ENCODE data around the gene FGD4.
A peak's percentile ranks its signal among the peaks of the same experiment; 100 is the strongest.

The FGD4 gene

GRCh38 chr12:32451816-32452215 lies 52.5 kb downstream of the FGD4 start:
- DNase-seq (ENCODE audit: low read depth, low spot score), result no peak
- no peak overlapping the region for H3K27ac ChIP-seq

- H3K27ac ChIP-seq, result peak overlapping the region; percentile 85
- no peak for DNase-seq (ENCODE audit: low read depth, low spot score)
Measured at GRCh38 chr12:32454075-32454474, 54.7 kb downstream of the FGD4 start.

- DNase-seq (ENCODE audit: low read depth, low spot score), result no peak
- H3K27ac ChIP-seq, result peak overlapping the region; percentile 85
Measured at GRCh38 chr12:32454866-32455265, 55.5 kb downstream of the FGD4 start.

GRCh38 chr12:32455607-32456071 lies 56.3 kb downstream of the FGD4 start:
- H3K27ac ChIP-seq, result peak overlapping the region; percentile 85

GRCh38 chr12:32457251-32458025 lies 58.1 kb downstream of the FGD4 start:
- no peak overlapping the region for H3K27ac ChIP-seq
- no peak for DNase-seq (ENCODE audit: low read depth, low spot score)

More at GRCh38 chr12:32455607-32456071, 56.3 kb downstream of the FGD4 start:
- no peak for DNase-seq (ENCODE audit: low read depth, low spot score)

GRCh38 chr12:32460638-32461037 lies 61.3 kb downstream of the FGD4 start:
- no peak for DNase-seq (ENCODE audit: low read depth, low spot score)
- no peak overlapping the region for H3K27ac ChIP-seq

GRCh38 chr12:32462908-32463307 lies 63.5 kb downstream of the FGD4 start:
- H3K27ac ChIP-seq, result no peak overlapping the region
- no peak for DNase-seq (ENCODE audit: low read depth, low spot score)

- H3K27ac ChIP-seq, result no peak overlapping the region
Measured at GRCh38 chr12:32466187-32466586, 66.8 kb downstream of the FGD4 start.

GRCh38 chr12:32466986-32467711 lies 67.8 kb downstream of the FGD4 start:
- no peak for DNase-seq (ENCODE audit: low read depth, low spot score)
- H3K27ac ChIP-seq, result no peak overlapping the region

More at GRCh38 chr12:32466187-32466586, 66.8 kb downstream of the FGD4 start:
- no peak for DNase-seq (ENCODE audit: low read depth, low spot score)

- DNase-seq (ENCODE audit: low read depth, low spot score), result no peak
Measured at GRCh38 chr12:32467959-32468863, 68.9 kb downstream of the FGD4 start.

GRCh38 chr12:32470936-32471470 lies 71.6 kb downstream of the FGD4 start:
- DNase-seq (ENCODE audit: low read depth, low spot score), result no peak
- no peak overlapping the region for H3K27ac ChIP-seq

More at GRCh38 chr12:32467959-32468863, 68.9 kb downstream of the FGD4 start:
- no peak overlapping the region for H3K27ac ChIP-seq

GRCh38 chr12:32471591-32472001 lies 72.2 kb downstream of the FGD4 start:
- no peak for DNase-seq (ENCODE audit: low read depth, low spot score)

GRCh38 chr12:32475724-32476123 lies 76.4 kb downstream of the FGD4 start:
- DNase-seq (ENCODE audit: low read depth, low spot score), result no peak
- H3K27ac ChIP-seq, result no peak overlapping the region

More at GRCh38 chr12:32471591-32472001, 72.2 kb downstream of the FGD4 start:
- no peak overlapping the region for H3K27ac ChIP-seq

GRCh38 chr12:32476446-32476845 lies 77.1 kb downstream of the FGD4 start:
- DNase-seq (ENCODE audit: low read depth, low spot score), result no peak
- H3K27ac ChIP-seq, result no peak overlapping the region

GRCh38 chr12:32477714-32478113 lies 78.4 kb downstream of the FGD4 start:
- no peak overlapping the region for H3K27ac ChIP-seq
- DNase-seq (ENCODE audit: low read depth, low spot score), result no peak

GRCh38 chr12:32478166-32478565 lies 78.8 kb downstream of the FGD4 start:
- DNase-seq (ENCODE audit: low read depth, low spot score), result no peak
- H3K27ac ChIP-seq, result no peak overlapping the region

GRCh38 chr12:32478858-32479725 lies 79.7 kb downstream of the FGD4 start:
- no peak overlapping the region for H3K27ac ChIP-seq
- no peak for DNase-seq (ENCODE audit: low read depth, low spot score)

- no peak overlapping the region for H3K27ac ChIP-seq
Measured at GRCh38 chr12:32482226-32482625, 82.9 kb downstream of the FGD4 start.

GRCh38 chr12:32483499-32483898 lies 84.1 kb downstream of the FGD4 start:
- H3K27ac ChIP-seq, result no peak overlapping the region
- DNase-seq (ENCODE audit: low read depth, low spot score), result no peak

More at GRCh38 chr12:32482226-32482625, 82.9 kb downstream of the FGD4 start:
- no peak for DNase-seq (ENCODE audit: low read depth, low spot score)
